ENCODE results near the gene SORCS2. TPM values are rescaled to one million over a fixed set of nuclear protein-coding genes. Genes with fewer than 3 reads are reported as not detected.

SORCS2 gene
- total RNA-seq, 1 donor from 2014 or later = 13.8 TPM

DNA sequence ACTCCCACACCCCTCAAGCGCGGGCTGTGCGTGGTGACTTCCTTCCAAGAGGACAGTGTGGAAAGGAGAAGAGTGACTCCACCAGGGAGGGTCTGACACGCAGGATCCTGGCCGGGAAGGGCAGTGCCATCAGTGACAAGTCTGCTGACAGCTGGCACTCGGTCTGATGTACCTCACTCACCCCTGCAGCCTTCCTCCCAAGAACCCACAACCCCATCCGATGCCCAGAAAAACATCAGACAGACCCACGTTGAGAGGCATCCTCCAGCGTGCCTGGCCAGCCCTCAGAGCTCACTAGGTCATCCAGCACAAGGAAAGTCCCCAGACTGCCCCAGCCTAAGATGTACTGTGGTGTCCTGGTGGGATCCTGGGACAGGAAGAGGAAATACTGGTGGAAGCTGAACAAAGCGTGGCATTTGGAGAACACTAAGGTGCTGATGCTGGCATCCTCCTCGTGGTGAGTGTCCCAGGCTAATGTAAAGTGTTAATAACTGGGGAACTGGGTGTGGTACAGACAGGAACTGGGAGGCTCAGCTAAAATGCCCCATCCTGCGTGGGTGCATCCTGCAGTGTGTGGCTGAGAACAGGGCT is 442.4 kb downstream of the SORCS2 start:
- peaks cover 3% of the 10 kb centered on the region for H3K9me3 Mint-ChIP-seq (ENCODE audit: unreplicated experiment)
- no peaks in the 10 kb centered on the region for H3K27me3 ChIP-seq (ENCODE audit: insufficient read depth, low read length)
- no peak overlapping the region for H3K4me2 ChIP-seq (ENCODE audit: low read length)
- no peak overlapping the region for H3K27ac ChIP-seq (ENCODE audit: low read depth, low read length)
- no peaks in the 10 kb centered on the region for H3K36me3 ChIP-seq (ENCODE audit: insufficient read depth, low read length)
- no peaks in the 10 kb centered on the region for H3K36me3 Mint-ChIP-seq (ENCODE audit: low read depth, unreplicated experiment)
- H3K4me3 ChIP-seq (ENCODE audit: insufficient read depth, low read depth, low read length) = no peak overlapping the region
- TF ChIP-seq, protein P1, sequence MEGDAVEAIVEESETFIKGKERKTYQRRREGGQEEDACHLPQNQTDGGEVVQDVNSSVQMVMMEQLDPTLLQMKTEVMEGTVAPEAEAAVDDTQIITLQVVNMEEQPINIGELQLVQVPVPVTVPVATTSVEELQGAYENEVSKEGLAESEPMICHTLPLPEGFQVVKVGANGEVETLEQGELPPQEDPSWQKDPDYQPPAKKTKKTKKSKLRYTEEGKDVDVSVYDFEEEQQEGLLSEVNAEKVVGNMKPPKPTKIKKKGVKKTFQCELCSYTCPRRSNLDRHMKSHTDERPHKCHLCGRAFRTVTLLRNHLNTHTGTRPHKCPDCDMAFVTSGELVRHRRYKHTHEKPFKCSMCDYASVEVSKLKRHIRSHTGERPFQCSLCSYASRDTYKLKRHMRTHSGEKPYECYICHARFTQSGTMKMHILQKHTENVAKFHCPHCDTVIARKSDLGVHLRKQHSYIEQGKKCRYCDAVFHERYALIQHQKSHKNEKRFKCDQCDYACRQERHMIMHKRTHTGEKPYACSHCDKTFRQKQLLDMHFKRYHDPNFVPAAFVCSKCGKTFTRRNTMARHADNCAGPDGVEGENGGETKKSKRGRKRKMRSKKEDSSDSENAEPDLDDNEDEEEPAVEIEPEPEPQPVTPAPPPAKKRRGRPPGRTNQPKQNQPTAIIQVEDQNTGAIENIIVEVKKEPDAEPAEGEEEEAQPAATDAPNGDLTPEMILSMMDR (IDR thresholded peaks at IDR 0.05; ENCODE audit: insufficient read depth, low read depth, low read length) = no peak
- TF ChIP-seq EZH2 (IDR thresholded peaks at IDR 0.05; ENCODE audit: insufficient read depth, low read length) = no peak
- peaks cover 33% of the 10 kb centered on the region for H3K4me1 ChIP-seq (ENCODE audit: insufficient read depth, low read length)
- peaks cover 17% of the 10 kb centered on the region for H3K4me1 Mint-ChIP-seq (ENCODE audit: low read depth, unreplicated experiment)
- no peak for FAIRE-seq
- H3K27me3 Mint-ChIP-seq (ENCODE audit: low read depth, unreplicated experiment) = peaks cover 46% of the 10 kb centered on the region
- peaks cover 2% of the 10 kb centered on the region for H3K9me3 ChIP-seq (ENCODE audit: insufficient read depth, low read depth, low read length)
- no peak overlapping the region for H3K9ac ChIP-seq (ENCODE audit: low read length)
- H4K20me1 ChIP-seq (ENCODE audit: insufficient read depth, low read length) = peaks cover 3% of the 10 kb centered on the region
- H3K4me3 Mint-ChIP-seq (ENCODE audit: unreplicated experiment) = no peak overlapping the region
- H2AFZ ChIP-seq (ENCODE audit: low read depth, low read length) = no peak overlapping the region
- no peaks in the 10 kb centered on the region for H3K79me2 ChIP-seq (ENCODE audit: insufficient read depth, low read length)
- no peak overlapping the region for H3K27ac Mint-ChIP-seq (ENCODE audit: unreplicated experiment)
- DNase-seq (ENCODE audit: low read depth) = no peak

DNA sequence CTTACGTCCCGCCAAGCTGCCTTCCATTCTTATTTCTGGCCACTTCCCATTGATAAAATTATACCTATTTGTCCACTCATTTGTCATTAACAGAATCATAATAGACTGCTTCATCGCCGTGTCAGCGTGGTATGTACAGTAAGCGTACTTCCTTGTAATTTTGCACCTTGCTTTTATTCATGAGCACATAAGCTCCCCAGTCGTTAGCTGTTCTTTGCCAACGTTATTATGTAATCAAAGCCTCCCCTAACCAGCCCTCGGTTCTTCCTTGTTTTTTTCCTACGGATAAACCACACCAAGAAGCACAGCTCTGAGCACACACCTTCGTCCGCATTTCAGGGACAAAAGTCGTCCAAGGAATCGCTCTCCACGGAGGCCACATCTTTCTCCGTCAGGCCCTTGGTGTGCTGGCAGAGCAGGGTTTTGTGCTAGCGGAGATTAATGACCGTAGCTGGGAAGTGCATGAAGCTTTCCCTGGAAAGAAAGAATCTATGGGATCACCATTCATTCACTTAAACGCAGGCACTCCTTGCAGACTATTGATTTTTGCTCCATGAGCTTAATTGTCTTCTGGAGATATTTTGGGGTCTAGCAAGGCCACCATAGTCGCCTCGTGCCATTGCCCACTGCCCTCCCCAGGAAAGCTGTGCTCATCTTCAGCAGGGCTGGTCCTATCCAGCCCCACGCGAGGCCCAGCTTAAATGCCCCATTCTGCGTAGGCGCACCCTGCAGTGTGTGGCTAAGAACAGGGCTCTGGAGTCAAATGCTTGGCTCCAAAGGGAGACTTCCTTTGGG is 443.3 kb downstream of the SORCS2 start:
- Histone ChIP-seq H3K27ac (ENCODE audit: low read depth, low read length) (no peak overlapping the region), H2AFZ (ENCODE audit: low read depth, low read length) (no peak overlapping the region), H3K27me3 (ENCODE audit: insufficient read depth, low read length) (no peaks in the 10 kb centered on the region), H3K9ac (ENCODE audit: low read length) (no peak overlapping the region), H4K20me1 (ENCODE audit: insufficient read depth, low read length) (peaks cover 3% of the 10 kb centered on the region), H3K79me2 (ENCODE audit: insufficient read depth, low read length) (no peaks in the 10 kb centered on the region), H3K4me3 (ENCODE audit: insufficient read depth, low read depth, low read length) (no peak overlapping the region), H3K9me3 (ENCODE audit: insufficient read depth, low read depth, low read length) (peaks cover 4% of the 10 kb centered on the region), H3K4me2 (ENCODE audit: low read length) (no peak overlapping the region), H3K36me3 (ENCODE audit: insufficient read depth, low read length) (no peaks in the 10 kb centered on the region), H3K4me1 (ENCODE audit: insufficient read depth, low read length) (peaks cover 25% of the 10 kb centered on the region)
- H3K4me1 Mint-ChIP-seq (ENCODE audit: low read depth, unreplicated experiment) = peaks cover 13% of the 10 kb centered on the region
- H3K36me3 Mint-ChIP-seq (ENCODE audit: low read depth, unreplicated experiment) = no peaks in the 10 kb centered on the region
- H3K27me3 Mint-ChIP-seq (ENCODE audit: low read depth, unreplicated experiment) = peaks cover 46% of the 10 kb centered on the region
- no peak for DNase-seq (ENCODE audit: low read depth)
- TF ChIP-seq, protein P1 (IDR thresholded peaks at IDR 0.05; ENCODE audit: insufficient read depth, low read depth, low read length) = no peak
- no peak for TF ChIP-seq EZH2 (IDR thresholded peaks at IDR 0.05; ENCODE audit: insufficient read depth, low read length)
- no peak overlapping the region for H3K4me3 Mint-ChIP-seq (ENCODE audit: unreplicated experiment)
- FAIRE-seq = no peak
- H3K27ac Mint-ChIP-seq (ENCODE audit: unreplicated experiment) = no peak overlapping the region
- H3K9me3 Mint-ChIP-seq (ENCODE audit: unreplicated experiment) = peaks cover 2% of the 10 kb centered on the region

DNA sequence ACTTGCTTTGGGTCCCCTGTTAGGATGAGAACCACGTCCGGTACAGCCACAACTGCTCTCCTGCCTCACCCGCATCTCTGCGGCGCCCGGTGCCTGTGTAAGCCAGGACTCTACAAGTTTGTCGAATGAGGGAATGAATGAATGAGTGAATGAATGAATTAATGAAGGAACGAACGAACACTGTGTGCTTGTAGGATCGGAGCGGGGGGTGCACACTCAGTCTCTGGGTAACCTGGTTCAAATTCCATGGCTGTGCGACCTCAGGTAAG is 443.8 kb downstream of the SORCS2 start:
- Mint-ChIP-seq H3K27ac (ENCODE audit: unreplicated experiment) (no peak overlapping the region), H3K4me1 (ENCODE audit: low read depth, unreplicated experiment) (peaks cover 8% of the 10 kb centered on the region), H3K27me3 (ENCODE audit: low read depth, unreplicated experiment) (peaks cover 48% of the 10 kb centered on the region), H3K36me3 (ENCODE audit: low read depth, unreplicated experiment) (peaks cover 5% of the 10 kb centered on the region), H3K9me3 (ENCODE audit: unreplicated experiment) (peaks cover 8% of the 10 kb centered on the region), H3K4me3 (ENCODE audit: unreplicated experiment) (no peak overlapping the region)
- Histone ChIP-seq H4K20me1 (ENCODE audit: insufficient read depth, low read length) (peaks cover 3% of the 10 kb centered on the region), H3K4me1 (ENCODE audit: insufficient read depth, low read length) (peaks cover 19% of the 10 kb centered on the region), H3K36me3 (ENCODE audit: insufficient read depth, low read length) (no peaks in the 10 kb centered on the region), H2AFZ (ENCODE audit: low read depth, low read length) (no peak overlapping the region), H3K9me3 (ENCODE audit: insufficient read depth, low read depth, low read length) (peaks cover 4% of the 10 kb centered on the region), H3K79me2 (ENCODE audit: insufficient read depth, low read length) (no peaks in the 10 kb centered on the region), H3K4me3 (ENCODE audit: insufficient read depth, low read depth, low read length) (no peak overlapping the region), H3K27ac (ENCODE audit: low read depth, low read length) (no peak overlapping the region), H3K4me2 (ENCODE audit: low read length) (no peak overlapping the region), H3K27me3 (ENCODE audit: insufficient read depth, low read length) (no peaks in the 10 kb centered on the region), H3K9ac (ENCODE audit: low read length) (no peak overlapping the region)
- DNase-seq (ENCODE audit: low read depth) (no peak), FAIRE-seq (no peak)
- no peak for TF ChIP-seq EZH2 (IDR thresholded peaks at IDR 0.05; ENCODE audit: insufficient read depth, low read length)
- TF ChIP-seq, protein P1 (IDR thresholded peaks at IDR 0.05; ENCODE audit: insufficient read depth, low read depth, low read length) = no peak

Data from astrocyte (in vitro differentiated cells and primary cell).